Activated CD8-positive, alpha-beta memory T cell treated with anti-CD3 and anti-CD28 coated beads, Interleukin-2, amount 50 U/mL, for 1 hour (primary cell): ENCODE measurements around the gene ZBTB9.
"Not testable (repeated sequence)": the region's sequence is repeated elsewhere in the genome, so short reads cannot be mapped to it uniquely, and the experiment has no call there.

Source experiments
- DNase-seq: peaks from one replicate; pipeline ENCODE4 v3.0.0-alpha.2; 2020; ENCODE audit errors: extremely low read depth

Gene ZBTB9

GRCh38 chr6:33467091-33467490 is 12.7 kb downstream of the ZBTB9 start:
- DNase-seq, result no peak

GRCh38 chr6:33469661-33470060 is 15.3 kb downstream of the ZBTB9 start:
- no peak for DNase-seq

- DNase-seq, result no peak
Observed at GRCh38 chr6:33477864-33478263, 23.5 kb downstream of the ZBTB9 start.

- DNase-seq, result no peak
Observed at GRCh38 chr6:33481192-33481591, 26.8 kb downstream of the ZBTB9 start.

- DNase-seq, result not testable (repeated sequence)
Observed at GRCh38 chr6:33482620-33483019, 28.2 kb downstream of the ZBTB9 start.

- no peak for DNase-seq
Observed at GRCh38 chr6:33483678-33484077, 29.3 kb downstream of the ZBTB9 start.

- DNase-seq, result not testable (repeated sequence)
Observed at GRCh38 chr6:33484673-33485262, 30.4 kb downstream of the ZBTB9 start.

- DNase-seq, result not testable (repeated sequence)
Observed at GRCh38 chr6:33485680-33486079, 31.3 kb downstream of the ZBTB9 start.

- no peak for DNase-seq
Observed at GRCh38 chr6:33488339-33488738, 34.0 kb downstream of the ZBTB9 start.

GRCh38 chr6:33490198-33490597 is 35.8 kb downstream of the ZBTB9 start:
- no peak for DNase-seq

GRCh38 chr6:33490621-33491020 is 36.2 kb downstream of the ZBTB9 start:
- DNase-seq, result no peak

GRCh38 chr6:33492093-33492492 is 37.7 kb downstream of the ZBTB9 start:
- no peak for DNase-seq

- DNase-seq, result no peak
Observed at GRCh38 chr6:33497157-33497556, 42.8 kb downstream of the ZBTB9 start.

- no peak for DNase-seq
Observed at GRCh38 chr6:33502486-33502885, 48.1 kb downstream of the ZBTB9 start.

- no peak for DNase-seq
Observed at GRCh38 chr6:33504486-33504885, 50.1 kb downstream of the ZBTB9 start.

GRCh38 chr6:33505548-33506370 is 51.4 kb downstream of the ZBTB9 start:
- DNase-seq, result no peak
